ENCODE data around the gene NPIPA7.
"Not testable (repeated sequence)": the region's sequence is repeated elsewhere in the genome, so short reads cannot be mapped to it uniquely, and the experiment has no call there.

Gene NPIPA7

GRCh38 chr16:16378840-16379239, at the start of gene NPIPA7:
Gene NPIPA7, plus strand, starts transcription at chr16:16379140. Its CDS starts 105 bp downstream, at chr16:16379245.
- not testable (repeated sequence) for DNase-seq

- DNase-seq: not testable (repeated sequence)
Observed at GRCh38 chr16:16331466-16331865, 47.5 kb upstream of the NPIPA7 start.

GRCh38 chr16:16357556-16357955, 21.4 kb upstream of the NPIPA7 start:
- not testable (repeated sequence) for DNase-seq

GRCh38 chr16:16358539-16359240, 20.2 kb upstream of the NPIPA7 start:
- not testable (repeated sequence) for DNase-seq

- not testable (repeated sequence) for DNase-seq
Observed at GRCh38 chr16:16363595-16363994, 15.3 kb upstream of the NPIPA7 start.

GRCh38 chr16:16364100-16364499, 14.8 kb upstream of the NPIPA7 start:
- not testable (repeated sequence) for DNase-seq

- not testable (repeated sequence) for DNase-seq
Observed at GRCh38 chr16:16364701-16365100, 14.2 kb upstream of the NPIPA7 start.

- not testable (repeated sequence) for DNase-seq
Observed at GRCh38 chr16:16365319-16365718, 13.6 kb upstream of the NPIPA7 start.

- DNase-seq: not testable (repeated sequence)
Observed at GRCh38 chr16:16365851-16366250, 13.1 kb upstream of the NPIPA7 start.

- not testable (repeated sequence) for DNase-seq
Observed at GRCh38 chr16:16366552-16367284, 12.2 kb upstream of the NPIPA7 start.

GRCh38 chr16:16367285-16367628, 11.7 kb upstream of the NPIPA7 start:
- DNase-seq: not testable (repeated sequence)

GRCh38 chr16:16369081-16369856, 9.7 kb upstream of the NPIPA7 start:
- DNase-seq: peak in 1 of 2 donors; percentile 1

GRCh38 chr16:16371136-16371735, 7.7 kb upstream of the NPIPA7 start:
- not testable (repeated sequence) for DNase-seq

GRCh38 chr16:16374192-16374591, 4.7 kb upstream of the NPIPA7 start:
- not testable (repeated sequence) for DNase-seq

GRCh38 chr16:16399685-16400084, 20.7 kb downstream of the NPIPA7 start:
- DNase-seq: not testable (repeated sequence)

- not testable (repeated sequence) for DNase-seq
Observed at GRCh38 chr16:16402333-16402732, 23.4 kb downstream of the NPIPA7 start.

- not testable (repeated sequence) for DNase-seq
Observed at GRCh38 chr16:16404283-16404682, 25.3 kb downstream of the NPIPA7 start.

- DNase-seq: not testable (repeated sequence)
Observed at GRCh38 chr16:16405421-16405820, 26.5 kb downstream of the NPIPA7 start.

GRCh38 chr16:16408430-16408829, 29.5 kb downstream of the NPIPA7 start:
- DNase-seq: not testable (repeated sequence)

- not testable (repeated sequence) for DNase-seq
Observed at GRCh38 chr16:16413773-16414172, 34.8 kb downstream of the NPIPA7 start.

GRCh38 chr16:16417071-16417470, 38.1 kb downstream of the NPIPA7 start:
- DNase-seq: not testable (repeated sequence)

GRCh38 chr16:16417914-16418544, 39.1 kb downstream of the NPIPA7 start:
- DNase-seq: not testable (repeated sequence)

Measured in CD4-positive, alpha-beta T cell treated with Interferon alpha-2 for 1 hour (primary cell).